IMR-90 (cell line): ENCODE data around the gene MS4A4E. TPM values are rescaled to one million over a fixed set of nuclear protein-coding genes. Genes with fewer than 3 reads are reported as not detected.
"Not testable (repeated sequence)": the region's sequence is repeated elsewhere in the genome, so short reads cannot be mapped to it uniquely, and the experiment has no call there.

Experiments
- ATAC-seq: fragments of 200-7000 bp; cut with Tn5 transposase; 2 replicates; pipeline ENCODE4 v1.9.1; 2020; ENCODE audit warnings: low read depth, mild to moderate bottlenecking, moderate library complexity
- BruUV-seq: library from RNA; stranded (reverse); fragments of 400-500 nt; replicated peaks from 2 replicates; lab custom pipeline; 2021; lab: Mats Ljungman, UMichigan
- CTCF ChIA-PET: fragments of 300-600 bp; formaldehyde crosslinking; extraction: SDS; loops from one replicate; lab custom pipeline; 2021; ENCODE audit warnings: antibody characterized with exemption; lab: Yijun Ruan, JAX
- POLR2A ChIA-PET: fragments of 300-600 bp; sonication (Branson Sonifier 250); formaldehyde crosslinking; loops from one replicate; lab custom pipeline; 2022; ENCODE audit warnings: antibody characterized with exemption; ENCODE audit not compliant: unreplicated experiment; lab: Charles Lee
- DNase-seq: peaks from one replicate; pipeline ENCODE4 v3.0.0; 2013
- H2AFZ ChIP-seq: replicated peaks from 2 replicates; pipeline ENCODE3; 2013; ENCODE audit warnings: low read length, mild to moderate bottlenecking; ENCODE audit not compliant: poor library complexity
- H2AK5ac ChIP-seq: 2 replicates; pipeline ENCODE4 v1.6.1; 2013; ENCODE audit warnings: low read depth, low read length, inconsistent platforms
- H2AK9ac ChIP-seq: replicated peaks from 2 replicates; pipeline ENCODE3; 2013; ENCODE audit warnings: mild to moderate bottlenecking, low read depth, low read length, moderate library complexity; ENCODE audit not compliant: poor library complexity
- H2BK120ac ChIP-seq: 2 replicates; pipeline ENCODE4 v1.6.1; 2013; ENCODE audit warnings: low read depth, low read length, inconsistent platforms
- H2BK15ac ChIP-seq: 3 replicates; pipeline ENCODE4 v1.6.1; 2013; ENCODE audit warnings: low read depth, low read length, inconsistent platforms
- H2BK20ac ChIP-seq: 2 replicates; pipeline ENCODE4 v1.6.1; 2013; ENCODE audit warnings: low read depth, mild to moderate bottlenecking, inconsistent platforms, low read length, moderate library complexity
- H2BK5ac ChIP-seq: 2 replicates; pipeline ENCODE4 v1.6.1; 2013; ENCODE audit warnings: mild to moderate bottlenecking, low read depth, low read length, inconsistent platforms; ENCODE audit not compliant: poor library complexity, severe bottlenecking
- H3K14ac ChIP-seq: replicated peaks from 2 replicates; pipeline ENCODE4 v1.6.1; 2013; ENCODE audit warnings: low read depth, low read length, inconsistent platforms
- H3K18ac ChIP-seq: 2 replicates; pipeline ENCODE4 v1.6.1; 2013; ENCODE audit warnings: low read depth, low read length, control low read depth
- H3K23ac ChIP-seq: 2 replicates; pipeline ENCODE4 v1.6.1; 2013; ENCODE audit warnings: low read depth, low read length, inconsistent platforms
- H3K27ac ChIP-seq: 2 replicates; pipeline ENCODE4 v1.5.1; 2013; ENCODE audit warnings: mild to moderate bottlenecking, control low read depth, low read length; ENCODE audit not compliant: insufficient read depth
- H3K27me3 ChIP-seq: 2 replicates; pipeline ENCODE4 v1.6.1; 2013; ENCODE audit warnings: low read length; ENCODE audit not compliant: control insufficient read depth, insufficient read depth
- H3K36me3 ChIP-seq: 2 replicates; pipeline ENCODE4 v1.6.1; 2013; ENCODE audit warnings: low read length, mixed read lengths; ENCODE audit not compliant: control insufficient read depth, insufficient read depth
- H3K4ac ChIP-seq: 2 replicates; pipeline ENCODE4 v1.6.1; 2013; ENCODE audit warnings: low read depth, low read length, inconsistent platforms
- H3K4me1 ChIP-seq: 2 replicates; pipeline ENCODE4 v1.6.1; 2013; ENCODE audit warnings: low read length, mixed read lengths; ENCODE audit not compliant: control insufficient read depth, insufficient read depth
- H3K4me2 ChIP-seq: 2 replicates; pipeline ENCODE4 v1.6.1; 2013; ENCODE audit warnings: low read depth, mild to moderate bottlenecking, control low read depth, low read length, moderate library complexity
- H3K4me3 ChIP-seq: 2 replicates; pipeline ENCODE4 v1.5.1; 2013; ENCODE audit warnings: low read depth, mild to moderate bottlenecking, control low read depth, low read length, moderate library complexity; ENCODE audit not compliant: insufficient read depth
- H3K56ac ChIP-seq: 2 replicates; pipeline ENCODE4 v1.6.1; 2013; ENCODE audit warnings: low read length, inconsistent platforms; ENCODE audit not compliant: insufficient read depth; ENCODE audit errors: extremely low read depth
- H3K79me1 ChIP-seq, 2 experiments: 2 replicates each; pipeline ENCODE4 v1.6.1; 2013; ENCODE audit warnings: low read length in 2 of 2, inconsistent platforms in 1 of 2, low read depth in 1 of 2
- H3K9ac ChIP-seq: 2 replicates; pipeline ENCODE4 v1.6.1; 2013; ENCODE audit warnings: low read depth, low read length, control low read depth
- H3K9me1 ChIP-seq: 2 replicates; pipeline ENCODE4 v1.6.1; 2013; ENCODE audit warnings: low read length, inconsistent platforms; ENCODE audit not compliant: insufficient read depth
- H3K9me3 ChIP-seq: 2 replicates; pipeline ENCODE4 v1.6.1; 2013; ENCODE audit warnings: low read length; ENCODE audit not compliant: control insufficient read depth, insufficient read depth
- H4K20me1 ChIP-seq: 2 replicates; pipeline ENCODE4 v1.6.1; 2013; ENCODE audit warnings: low read length, inconsistent platforms; ENCODE audit not compliant: insufficient read depth
- H4K5ac ChIP-seq: 2 replicates; pipeline ENCODE4 v1.6.1; 2013; ENCODE audit warnings: mild to moderate bottlenecking, low read depth, low read length, control low read depth
- H4K8ac ChIP-seq, 2 experiments: 2 replicates each; pipeline ENCODE4 v1.6.1; 2013; ENCODE audit warnings: low read depth in 2 of 2, low read length in 2 of 2, control low read depth in 1 of 2, inconsistent platforms in 1 of 2
- H4K91ac ChIP-seq: 2 replicates; pipeline ENCODE4 v1.6.1; 2013; ENCODE audit warnings: low read depth, low read length, inconsistent platforms; ENCODE audit not compliant: insufficient read depth
- NFE2L2 ChIP-seq: fragments of 150-350 bp; IDR thresholded peaks from 2 replicates; pipeline ENCODE4 v1.6.1; 2016; ENCODE audit warnings: low read depth, mild to moderate bottlenecking, low read length
- POLR2A ChIP-seq: IDR thresholded peaks from 2 replicates; pipeline ENCODE4 v1.6.1; 2012; ENCODE audit warnings: mild to moderate bottlenecking, low read depth, low read length
- WGBS, 2 experiments: methylation state at CpG; one replicate each; pipeline versions ENCODE4 v1.1.5 to v1.1.7; 2013; ENCODE audit warnings: missing lambda C conversion rate in 2 of 2; ENCODE audit not compliant: insufficient read length in 1 of 2; ENCODE audit errors: extremely low coverage in 2 of 2; 5-methylcytosine and 5-hydroxymethylcytosine counted together
- dilution Hi-C: fragments of 300-500 bp; cut with HindIII; formaldehyde crosslinking; loops from one replicate; pipeline ENCODE4 v1.14.3; 2018; ENCODE audit warnings: low sequenced_read_pairs; ENCODE audit not compliant: unreplicated experiment
- in situ Hi-C: fragments of 300-500 bp; cut with MboI; formaldehyde crosslinking; loops from 3 replicates; pipeline ENCODE4 v1.14.3; 2019; ENCODE audit warnings: low sequenced_read_pairs, inconsistent platforms, mixed read lengths
- intact Hi-C: fragments of 100-400 bp; cut with micrococcal nuclease; formaldehyde crosslinking; loops from 2 replicates; pipeline ENCODE4 v1.10.0; 2022
- polyA plus RNA-seq, 3 experiments: library from polyadenylated mRNA; depleted of rRNA; stranded (reverse); fragments of >200 nt; gene quantifications; 2 replicates each; pipeline ENCODE4 v1.2.3, GENCODE V29; 2012; ENCODE audit warnings: low replicate concordance in 1 of 3
- total RNA-seq: library from RNA; depleted of rRNA; stranded (reverse); fragments of >200 nt; gene quantifications from 2 replicates; pipeline ENCODE4 v1.2.3, GENCODE V29; 2012

MS4A4E gene
- total and polyA plus RNA-seq, 2 of the 4 experiments (the other 2 are of a cell fraction): not detected

- H4K5ac ChIP-seq: no peak overlapping the region
- no peak overlapping the region for H2AK9ac ChIP-seq
- in situ Hi-C loops (no loop called here), intact Hi-C loops (no loop called here), dilution Hi-C loops (no loop called here)
- H2AFZ ChIP-seq: no peak overlapping the region
- no peak overlapping the region for H2BK120ac ChIP-seq
- no peaks in the 10 kb centered on the region for H3K27me3 ChIP-seq
- H3K56ac ChIP-seq: no peak overlapping the region
- no peak overlapping the region for H4K91ac ChIP-seq
- no peak overlapping the region for H2BK15ac ChIP-seq
- TF ChIP-seq NFE2L2: no peak
- TF ChIP-seq POLR2A: no peak
- no peak overlapping the region for H3K4me2 ChIP-seq
- no peaks in the 10 kb centered on the region for H3K9me1 ChIP-seq
- H3K79me1 ChIP-seq: no peaks in the 10 kb centered on the region
- ChIA-PET CTCF (no interaction called here), POLR2A (no interaction called here)
- H3K4ac ChIP-seq: no peak overlapping the region
- no peak overlapping the region for H2BK5ac ChIP-seq
- DNase-seq (no peak), ATAC-seq (no peak)
- H4K8ac ChIP-seq: no peak overlapping the region
- no peaks in the 10 kb centered on the region for H3K9me3 ChIP-seq
- H2AK5ac ChIP-seq: no peak overlapping the region
- no CpG with 5 or more reads among the region's 4 CpGs for WGBS, 2 experiments
- H3K4me1 ChIP-seq: no peaks in the 10 kb centered on the region
- no peak overlapping the region for H3K4me3 ChIP-seq
- no peak overlapping the region for H3K27ac ChIP-seq
- no peaks in the 10 kb centered on the region for H3K36me3 ChIP-seq
- no peaks in the 10 kb centered on the region for H4K20me1 ChIP-seq
- BruUV-seq: no TSS peak
- H3K14ac ChIP-seq: no peak overlapping the region
- no peak overlapping the region for H3K23ac ChIP-seq
- H2BK20ac ChIP-seq: no peak overlapping the region
- no peak overlapping the region for H3K9ac ChIP-seq
- H3K18ac ChIP-seq: no peak overlapping the region
Observed at GRCh38 chr11:60204922-60205321, 38.0 kb downstream of the MS4A4E start.

GRCh38 chr11:60201334-60201733 is 41.6 kb downstream of the MS4A4E start:
- in situ Hi-C loops, H2AFZ ChIP-seq, H4K8ac ChIP-seq, H3K14ac ChIP-seq, BruUV-seq, H3K4me1 ChIP-seq, H3K4ac ChIP-seq, H3K27ac ChIP-seq, H3K36me3 ChIP-seq, H2AK5ac ChIP-seq, H2AK9ac ChIP-seq, H2BK20ac ChIP-seq, H3K4me2 ChIP-seq, H3K23ac ChIP-seq, H3K56ac ChIP-seq, H3K9ac ChIP-seq, H2BK120ac ChIP-seq, H4K5ac ChIP-seq, H3K79me1 ChIP-seq, DNase-seq, H3K9me1 ChIP-seq, H3K4me3 ChIP-seq, H2BK5ac ChIP-seq, intact Hi-C loops, H3K18ac ChIP-seq, POLR2A ChIA-PET, H4K20me1 ChIP-seq, H2BK15ac ChIP-seq, CTCF ChIA-PET, H3K27me3 ChIP-seq, H4K91ac ChIP-seq, dilution Hi-C loops, ATAC-seq, H3K9me3 ChIP-seq: not testable (repeated sequence)
- no CpG with 5 or more reads among the region's 26 CpGs for WGBS, 2 experiments
